GM12864 (cell line): ENCODE data around the gene CCDC146.
"Not testable (repeated sequence)": the region's sequence is repeated elsewhere in the genome, so short reads cannot be mapped to it uniquely, and the experiment has no call there.

Source experiments
- DNase-seq: peaks from one replicate; pipeline ENCODE4 v3.0.0-alpha.2; 2011; ENCODE audit warnings: low read depth
- H3K4me3 ChIP-seq: 2 replicates; pipeline ENCODE4 v1.5.1; 2011; ENCODE audit warnings: mild to moderate bottlenecking, low read depth, low read length, control low read depth
- TF ChIP-seq, protein P1 (sequence below): IDR thresholded peaks from 2 replicates; pipeline ENCODE4 v1.5.1; 2011; ENCODE audit warnings: low read depth, mild to moderate bottlenecking, moderate library complexity, low read length, control low read depth, inconsistent platforms; ENCODE audit errors: missing control alignments

Gene CCDC146

DNA sequence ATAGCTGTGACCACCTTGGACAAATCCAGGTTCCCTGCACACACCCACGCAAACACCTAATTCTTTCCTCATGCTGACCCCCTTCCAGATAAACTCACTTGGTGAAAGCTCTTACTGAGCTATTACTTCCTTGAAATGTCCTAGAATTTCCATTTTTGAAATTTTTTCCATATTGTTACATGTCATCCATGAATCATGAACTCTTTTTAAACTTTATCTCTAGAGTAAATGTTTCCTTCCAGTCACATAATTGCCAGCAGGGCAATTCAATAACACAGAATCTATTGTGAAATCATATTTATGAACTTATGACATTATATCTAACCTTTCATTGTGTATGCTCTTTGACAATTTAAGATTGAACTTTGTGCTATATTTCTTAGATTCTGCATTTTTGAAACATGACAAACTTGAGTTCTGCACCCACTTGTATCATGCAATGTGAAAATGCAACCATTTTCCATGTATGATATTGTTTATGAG is 104.0 kb downstream of the CCDC146 start:
- no peak for DNase-seq
- TF ChIP-seq, protein P1, sequence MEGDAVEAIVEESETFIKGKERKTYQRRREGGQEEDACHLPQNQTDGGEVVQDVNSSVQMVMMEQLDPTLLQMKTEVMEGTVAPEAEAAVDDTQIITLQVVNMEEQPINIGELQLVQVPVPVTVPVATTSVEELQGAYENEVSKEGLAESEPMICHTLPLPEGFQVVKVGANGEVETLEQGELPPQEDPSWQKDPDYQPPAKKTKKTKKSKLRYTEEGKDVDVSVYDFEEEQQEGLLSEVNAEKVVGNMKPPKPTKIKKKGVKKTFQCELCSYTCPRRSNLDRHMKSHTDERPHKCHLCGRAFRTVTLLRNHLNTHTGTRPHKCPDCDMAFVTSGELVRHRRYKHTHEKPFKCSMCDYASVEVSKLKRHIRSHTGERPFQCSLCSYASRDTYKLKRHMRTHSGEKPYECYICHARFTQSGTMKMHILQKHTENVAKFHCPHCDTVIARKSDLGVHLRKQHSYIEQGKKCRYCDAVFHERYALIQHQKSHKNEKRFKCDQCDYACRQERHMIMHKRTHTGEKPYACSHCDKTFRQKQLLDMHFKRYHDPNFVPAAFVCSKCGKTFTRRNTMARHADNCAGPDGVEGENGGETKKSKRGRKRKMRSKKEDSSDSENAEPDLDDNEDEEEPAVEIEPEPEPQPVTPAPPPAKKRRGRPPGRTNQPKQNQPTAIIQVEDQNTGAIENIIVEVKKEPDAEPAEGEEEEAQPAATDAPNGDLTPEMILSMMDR, result no peak
- no peak overlapping the region for H3K4me3 ChIP-seq

DNA sequence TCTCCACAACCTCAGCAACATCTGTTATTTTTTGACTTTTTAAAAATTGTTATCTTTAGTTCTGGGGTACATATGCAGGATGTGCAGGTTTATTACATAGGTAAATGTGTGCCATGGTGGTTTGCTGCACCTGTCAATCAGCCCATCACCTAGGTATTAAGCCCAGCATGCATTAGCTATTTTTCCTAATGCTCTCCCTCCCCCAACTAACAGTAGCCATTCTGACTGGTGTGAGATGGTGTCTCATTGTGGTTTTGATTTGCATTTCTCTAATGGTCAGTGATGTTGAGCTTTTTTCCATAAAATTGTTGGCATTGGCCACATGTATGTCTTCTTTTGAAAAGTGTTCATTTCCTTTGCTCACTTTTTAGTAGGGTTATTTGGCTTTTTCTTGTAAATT is 106.4 kb downstream of the CCDC146 start:
- not testable (repeated sequence) for DNase-seq, H3K4me3 ChIP-seq

DNA sequence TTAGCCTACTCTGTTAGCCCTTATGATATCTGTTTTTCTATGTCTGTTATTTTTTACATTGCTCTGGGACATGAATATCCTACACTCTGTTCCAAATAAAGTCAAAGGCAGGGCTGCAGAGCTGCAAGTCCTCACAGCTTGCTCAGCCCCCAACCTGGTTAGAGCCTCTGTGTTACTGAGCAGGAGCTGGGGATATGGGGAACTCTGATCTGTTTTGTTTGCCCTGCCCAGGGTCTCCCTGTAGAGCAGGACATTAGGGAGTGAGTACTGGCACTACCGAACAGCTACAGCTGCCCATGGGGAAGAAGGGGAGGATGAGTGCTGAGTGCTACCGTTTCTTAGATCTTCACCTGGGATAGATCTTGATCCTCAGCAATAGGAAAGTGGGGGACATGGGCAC is 110.1 kb downstream of the CCDC146 start:
- no peak overlapping the region for H3K4me3 ChIP-seq
- no peak for DNase-seq
- TF ChIP-seq, protein P1, result no peak

DNA sequence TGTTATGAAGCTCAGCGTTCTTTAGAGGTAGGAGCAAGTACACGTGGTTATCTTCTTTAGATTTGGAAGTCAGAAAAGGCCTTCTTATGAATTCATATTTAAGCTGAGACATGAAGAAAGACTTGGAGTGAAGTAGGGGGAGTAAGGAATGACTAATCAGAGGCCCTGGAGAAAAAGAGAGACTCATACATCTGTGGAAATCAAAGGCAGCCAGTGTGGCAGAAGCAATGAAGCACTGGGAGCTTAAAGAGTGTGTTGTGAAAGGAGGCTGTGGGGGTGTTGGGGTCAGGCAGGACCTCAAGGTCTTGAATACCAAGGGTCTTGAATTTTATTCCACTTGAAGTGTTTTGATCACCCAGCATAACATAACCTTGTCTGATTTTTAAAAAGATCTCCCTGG is 112.9 kb downstream of the CCDC146 start:
- TF ChIP-seq, protein P1, result no peak
- DNase-seq, result no peak
- H3K4me3 ChIP-seq, result no peak overlapping the region

DNA sequence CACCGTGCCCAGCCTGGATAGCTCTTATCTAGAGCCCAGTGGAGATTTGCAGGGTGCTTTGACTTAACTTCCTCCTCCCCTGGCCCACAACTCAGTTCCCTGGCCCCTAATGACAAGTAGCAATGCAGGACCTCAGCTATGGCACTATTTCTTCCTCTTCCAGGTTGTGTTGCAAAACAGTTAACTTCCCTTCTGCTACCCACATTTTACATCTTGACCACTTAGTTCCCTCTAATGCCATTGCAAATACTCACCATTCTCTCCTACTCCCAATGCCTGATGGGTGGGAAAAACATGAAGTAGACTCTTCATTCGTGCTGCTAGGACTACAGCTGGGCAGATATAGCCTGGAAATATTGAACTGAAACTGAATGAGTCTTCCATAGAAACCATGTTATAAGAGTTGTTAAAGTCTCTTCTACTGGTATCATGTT is 116.3 kb downstream of the CCDC146 start:
- DNase-seq, result no peak
- H3K4me3 ChIP-seq, result no peak overlapping the region
- TF ChIP-seq, protein P1, result no peak

DNA sequence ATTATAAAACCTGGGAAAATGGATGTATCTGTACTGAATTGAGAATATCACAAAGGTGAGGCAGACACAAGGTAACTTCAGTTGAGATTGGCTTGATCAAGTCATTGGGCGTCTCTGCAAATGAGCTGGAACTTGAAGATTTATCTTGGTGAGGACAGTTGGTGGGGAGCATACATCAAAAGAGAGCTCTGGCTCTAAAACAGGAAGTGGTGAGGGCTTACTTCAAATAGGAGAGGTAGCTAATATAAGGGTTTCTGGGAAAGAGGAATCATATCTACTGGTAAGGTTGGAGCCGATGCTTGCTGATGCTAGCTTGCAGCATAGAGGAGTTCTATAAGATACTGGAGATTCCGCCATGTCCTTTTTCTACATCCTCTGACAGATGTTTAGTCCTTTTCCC is 117.1 kb downstream of the CCDC146 start:
- DNase-seq, result no peak
- H3K4me3 ChIP-seq, result no peak overlapping the region
- TF ChIP-seq, protein P1, result no peak

DNA sequence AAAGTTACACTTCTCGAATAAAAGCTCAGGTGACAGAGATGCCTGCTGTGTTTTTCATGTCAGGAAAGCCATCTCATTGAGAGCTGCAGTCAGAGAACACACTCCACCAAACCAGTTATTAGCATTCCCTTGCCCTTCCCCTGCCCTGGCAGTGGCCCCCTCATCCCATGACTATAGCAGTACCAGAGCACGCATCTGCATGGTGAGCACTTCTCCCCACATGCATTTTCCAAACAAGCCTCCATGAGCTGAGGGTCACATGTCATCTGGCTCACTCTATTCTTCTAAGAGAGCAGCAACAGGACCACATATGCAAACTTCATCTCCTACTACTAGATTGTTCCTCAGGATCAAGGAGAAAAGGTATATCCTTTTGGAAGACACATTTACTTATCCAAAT is 119.7 kb downstream of the CCDC146 start:
- H3K4me3 ChIP-seq, result no peak overlapping the region
- DNase-seq, result no peak
- TF ChIP-seq, protein P1, result no peak
